HepG2 (cell line): ENCODE results near the gene HYAL2. TPM values are rescaled to one million over a fixed set of nuclear protein-coding genes. Genes with fewer than 3 reads are reported as not detected.

ENCODE experiments used
- ARNT2 ChIP-seq: sonication (generic); formaldehyde crosslinking; IDR thresholded peaks from 2 replicates; pipeline ENCODE4 v1.8.0; 2022; ENCODE audit warnings: mild to moderate bottlenecking, low read depth, missing genetic modification reagents, moderate library complexity
- CCDC6 ChIP-seq: sonication (generic); formaldehyde crosslinking; IDR thresholded peaks from 2 replicates; pipeline ENCODE4 v1.8.1; 2022; ENCODE audit warnings: mild to moderate bottlenecking, missing genetic modification reagents, moderate library complexity
- IKZF4 ChIP-seq: sonication (generic); formaldehyde crosslinking; IDR thresholded peaks from 2 replicates; pipeline ENCODE4 v1.5.1; 2020; ENCODE audit warnings: borderline replicate concordance, mild to moderate bottlenecking, low read depth, missing genetic modification reagents; ENCODE audit errors: not compliant biosample characterization
- LCORL ChIP-seq, 2 experiments: fragments of 450-650 bp in 1 of 2; sonication (generic) in 1 of 2; formaldehyde crosslinking in 1 of 2; IDR thresholded peaks; 2 replicates each; pipeline versions ENCODE4 v1.5.0 to v1.6.1; 2017 to 2020; ENCODE audit warnings: antibody characterized with exemption in 1 of 2, missing genetic modification reagents in 1 of 2
- MXI1 ChIP-seq: IDR thresholded peaks from 3 replicates; pipeline ENCODE4 v1.6.1; 2012; ENCODE audit warnings: low read depth, low read length, inconsistent platforms, borderline replicate concordance
- PBX2 ChIP-seq: IDR thresholded peaks from 2 replicates; pipeline ENCODE4 v1.6.1; 2016; ENCODE audit warnings: control low read depth
- POLR2G ChIP-seq: fragments of 200-400 bp; formaldehyde crosslinking; IDR thresholded peaks from 2 replicates; pipeline ENCODE4 v1.6.1; 2018; ENCODE audit warnings: mild to moderate bottlenecking, low read depth, low read length, moderate library complexity
- ZNF234 ChIP-seq: sonication (generic); formaldehyde crosslinking; conservative IDR thresholded peaks from 2 replicates; pipeline ENCODE4 v1.5.1; 2020; ENCODE audit warnings: mild to moderate bottlenecking, missing genetic modification reagents
- ZNF251 ChIP-seq: sonication (generic); formaldehyde crosslinking; IDR thresholded peaks from 2 replicates; pipeline ENCODE4 v1.9.0; 2021; ENCODE audit warnings: mild to moderate bottlenecking, missing genetic modification reagents
- ZNF280D ChIP-seq: sonication (generic); formaldehyde crosslinking; IDR thresholded peaks from 2 replicates; pipeline ENCODE4 v1.5.1; 2020; ENCODE audit warnings: mild to moderate bottlenecking, missing genetic modification reagents
- ZNF550 ChIP-seq: sonication (generic); formaldehyde crosslinking; IDR thresholded peaks from 2 replicates; pipeline ENCODE4 v1.4.0; 2020; ENCODE audit warnings: mild to moderate bottlenecking, missing genetic modification reagents, borderline replicate concordance
- polyA plus RNA-seq, 8 experiments: library from polyadenylated mRNA; depleted of rRNA in 3 of 8; stranded (reverse) in 7 of 8; unstranded in 1 of 8; fragments of >200 nt; fragmentation: Illumina TruSeq in 4 of 8; extraction: Trizol in 4 of 8; gene quantifications; 2 replicates each; pipeline versions ENCODE4 v1.2.1 to v1.2.3, GENCODE V29; 2011 to 2016; ENCODE audit warnings: low read depth in 4 of 8, missing spikeins in 1 of 8, mixed read lengths in 1 of 8; ENCODE audit not compliant: insufficient read depth in 1 of 8
- total RNA-seq, 5 experiments: library from RNA; depleted of rRNA; stranded (reverse); fragments of >200 nt; fragmentation: Illumina TruSeq; extraction: Trizol; gene quantifications; 2 replicates each; pipeline ENCODE4 v1.2.3, GENCODE V29; 2016; ENCODE audit warnings: low read depth in 1 of 5
- TF ChIP-seq, protein P1 (sequence below): sonication (generic); formaldehyde crosslinking; IDR thresholded peaks from 2 replicates; pipeline ENCODE4 v1.4.0; 2020; ENCODE audit warnings: missing genetic modification reagents, borderline replicate concordance
- TF ChIP-seq, protein P2 (sequence below): sonication (generic); formaldehyde crosslinking; IDR thresholded peaks from 2 replicates; pipeline ENCODE4 v1.5.0; 2020; ENCODE audit warnings: missing genetic modification reagents, mild to moderate bottlenecking, borderline replicate concordance
- TF ChIP-seq, protein P3 (sequence below): sonication (generic); formaldehyde crosslinking; IDR thresholded peaks from 2 replicates; pipeline ENCODE4 v1.5.0; 2020; ENCODE audit warnings: missing genetic modification reagents, mild to moderate bottlenecking, borderline replicate concordance

The HYAL2 gene
- total and polyA plus RNA-seq, 2 of the 13 experiments (the other 11 are each of a cell fraction or from before 2014, with no cell fraction given): 76.2 to 102 TPM

DNA sequence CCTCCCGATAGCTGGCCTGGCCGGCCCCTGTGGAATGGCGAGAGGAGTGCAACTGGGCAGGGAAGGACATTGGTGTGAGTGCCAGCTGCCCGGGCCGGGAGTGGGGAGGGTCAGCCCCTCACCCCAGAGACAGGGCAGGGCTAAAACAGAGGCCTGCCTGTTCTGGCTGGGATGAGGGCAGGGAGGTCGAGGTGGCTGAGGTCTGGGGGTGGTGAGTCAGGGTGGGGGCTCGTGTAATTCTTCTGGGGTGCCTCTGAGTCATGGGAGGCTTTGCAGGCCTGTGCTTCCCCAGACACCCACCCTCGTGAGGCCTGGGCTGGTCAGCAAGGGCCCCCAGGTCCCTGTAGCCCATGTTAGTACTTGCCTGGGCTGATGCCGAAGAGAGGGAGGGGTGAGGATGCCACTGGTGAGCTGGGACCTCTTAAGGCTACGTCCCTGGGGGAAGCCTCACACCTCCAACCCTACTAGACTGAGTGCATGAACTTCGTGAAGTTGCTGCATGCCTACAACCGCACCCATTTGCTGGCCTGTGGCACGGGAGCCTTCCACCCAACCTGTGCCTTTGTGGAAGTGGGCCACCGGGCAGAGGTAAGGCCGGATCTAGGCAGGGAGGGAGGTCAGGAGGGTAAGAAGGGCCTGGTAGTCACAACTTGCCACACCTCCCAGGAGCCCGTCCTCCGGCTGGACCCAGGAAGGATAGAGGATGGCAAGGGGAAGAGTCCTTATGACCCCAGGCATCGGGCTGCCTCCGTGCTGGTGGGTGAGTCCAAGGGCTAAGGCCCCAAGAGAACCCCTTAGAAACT is 51.9 kb downstream of the HYAL2 start (continued):
- 0 out of 2 replicates have a peak, but pooled peaks have one; percentile 23 for TF ChIP-seq ZNF280D (CRISPR knock-in tag)
- 0 out of 2 replicates have a peak, but pooled peaks have one; percentile 34 for TF ChIP-seq ZNF234
- TF ChIP-seq POLR2G: peak; percentile 35; the same call in 1 of the 2 replicates
- TF ChIP-seq ZNF550 (CRISPR knock-in tag): no peak
- TF ChIP-seq ZNF251 (CRISPR knock-in tag): no peak
- TF ChIP-seq, protein P1, sequence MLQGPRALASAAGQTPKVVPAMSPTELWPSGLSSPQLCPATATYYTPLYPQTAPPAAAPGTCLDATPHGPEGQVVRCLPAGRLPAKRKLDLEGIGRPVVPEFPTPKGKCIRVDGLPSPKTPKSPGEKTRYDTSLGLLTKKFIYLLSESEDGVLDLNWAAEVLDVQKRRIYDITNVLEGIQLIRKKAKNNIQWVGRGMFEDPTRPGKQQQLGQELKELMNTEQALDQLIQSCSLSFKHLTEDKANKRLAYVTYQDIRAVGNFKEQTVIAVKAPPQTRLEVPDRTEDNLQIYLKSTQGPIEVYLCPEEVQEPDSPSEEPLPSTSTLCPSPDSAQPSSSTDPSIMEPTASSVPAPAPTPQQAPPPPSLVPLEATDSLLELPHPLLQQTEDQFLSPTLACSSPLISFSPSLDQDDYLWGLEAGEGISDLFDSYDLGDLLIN (CRISPR knock-in tag): no peak
- 0 out of 2 replicates have a peak, but pooled peaks have one; percentile 6 for TF ChIP-seq ARNT2 (CRISPR knock-in tag)
- TF ChIP-seq IKZF4 (CRISPR knock-in tag): no peak
- no peak for TF ChIP-seq LCORL (IDR thresholded peaks at IDR 0.05)
- TF ChIP-seq LCORL (CRISPR knock-in tag; IDR thresholded peaks at IDR 0.05): 0 out of 2 replicates have a peak, but pooled peaks have one; percentile 19
- TF ChIP-seq CCDC6 (CRISPR knock-in tag): no peak
- TF ChIP-seq, protein P2, sequence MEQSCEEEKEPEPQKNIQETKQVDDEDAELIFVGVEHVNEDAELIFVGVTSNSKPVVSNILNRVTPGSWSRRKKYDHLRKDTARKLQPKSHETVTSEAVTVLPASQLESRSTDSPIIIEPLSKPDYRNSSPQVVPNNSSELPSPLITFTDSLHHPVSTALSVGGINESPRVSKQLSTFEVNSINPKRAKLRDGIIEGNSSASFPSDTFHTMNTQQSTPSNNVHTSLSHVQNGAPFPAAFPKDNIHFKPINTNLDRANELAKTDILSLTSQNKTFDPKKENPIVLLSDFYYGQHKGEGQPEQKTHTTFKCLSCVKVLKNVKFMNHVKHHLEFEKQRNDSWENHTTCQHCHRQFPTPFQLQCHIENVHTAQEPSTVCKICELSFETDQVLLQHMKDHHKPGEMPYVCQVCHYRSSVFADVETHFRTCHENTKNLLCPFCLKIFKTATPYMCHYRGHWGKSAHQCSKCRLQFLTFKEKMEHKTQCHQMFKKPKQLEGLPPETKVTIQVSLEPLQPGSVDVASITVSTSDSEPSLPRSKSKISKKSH: peak; percentile 27; the same call in 1 of the 2 replicates
- TF ChIP-seq, protein P3, sequence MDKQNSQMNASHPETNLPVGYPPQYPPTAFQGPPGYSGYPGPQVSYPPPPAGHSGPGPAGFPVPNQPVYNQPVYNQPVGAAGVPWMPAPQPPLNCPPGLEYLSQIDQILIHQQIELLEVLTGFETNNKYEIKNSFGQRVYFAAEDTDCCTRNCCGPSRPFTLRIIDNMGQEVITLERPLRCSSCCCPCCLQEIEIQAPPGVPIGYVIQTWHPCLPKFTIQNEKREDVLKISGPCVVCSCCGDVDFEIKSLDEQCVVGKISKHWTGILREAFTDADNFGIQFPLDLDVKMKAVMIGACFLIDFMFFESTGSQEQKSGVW: 0 out of 2 replicates have a peak, but pooled peaks have one; percentile 15
- 0 out of 3 replicates have a peak, but pooled peaks have one; percentile 7 for TF ChIP-seq MXI1
- no peak for TF ChIP-seq PBX2 (CRISPR knock-in tag)
